HepG2 (cell line): Measurements from ENCODE around the gene NOTCH4. TPM values are rescaled to one million over a fixed set of nuclear protein-coding genes. Genes with fewer than 3 reads are reported as not detected.
A peak's percentile ranks its signal among the peaks of the same experiment; 100 is the strongest.

ENCODE experiments used
- CCDC6 ChIP-seq: sonication (generic); formaldehyde crosslinking; IDR thresholded peaks from 2 replicates; pipeline ENCODE4 v1.8.1; 2022; ENCODE audit warnings: mild to moderate bottlenecking, missing genetic modification reagents, moderate library complexity
- DR1 ChIP-seq: sonication (generic); formaldehyde crosslinking; IDR thresholded peaks from 2 replicates; pipeline ENCODE4 v1.8.0; 2021; ENCODE audit warnings: mild to moderate bottlenecking, missing genetic modification reagents, inconsistent platforms
- ELF1 ChIP-seq: sonication (generic); formaldehyde crosslinking; IDR thresholded peaks from 2 replicates; pipeline ENCODE4 v1.4.0; 2020; ENCODE audit warnings: missing genetic modification reagents
- FOXK2 ChIP-seq: fragments of 450-650 bp; IDR thresholded peaks from 2 replicates; pipeline ENCODE4 v1.6.1; 2016
- KLF13 ChIP-seq: sonication (generic); formaldehyde crosslinking; IDR thresholded peaks from 2 replicates; pipeline ENCODE4 v1.4.0; 2020; ENCODE audit warnings: mild to moderate bottlenecking, missing genetic modification reagents
- TCF7 ChIP-seq: sonication (generic); IDR thresholded peaks from 2 replicates; pipeline ENCODE4 v1.6.1; 2016; ENCODE audit warnings: antibody characterized with exemption, low read depth
- TOPORS ChIP-seq: sonication (generic); formaldehyde crosslinking; IDR thresholded peaks from 2 replicates; pipeline ENCODE4 v1.8.0; 2023; ENCODE audit warnings: mild to moderate bottlenecking, missing genetic modification reagents
- ZFY ChIP-seq: sonication (generic); formaldehyde crosslinking; IDR thresholded peaks from 2 replicates; pipeline ENCODE4 v1.4.0; 2020; ENCODE audit warnings: missing genetic modification reagents
- ZNF552 ChIP-seq: sonication (generic); formaldehyde crosslinking; IDR thresholded peaks from 2 replicates; pipeline ENCODE4 v1.9.0; 2022; ENCODE audit warnings: missing genetic modification reagents, mild to moderate bottlenecking, borderline replicate concordance
- polyA plus RNA-seq, 8 experiments: library from polyadenylated mRNA; depleted of rRNA in 3 of 8; stranded (reverse) in 7 of 8; unstranded in 1 of 8; fragments of >200 nt; fragmentation: Illumina TruSeq in 4 of 8; extraction: Trizol in 4 of 8; gene quantifications; 2 replicates each; pipeline versions ENCODE4 v1.2.1 to v1.2.3, GENCODE V29; 2011 to 2016; ENCODE audit warnings: low read depth in 4 of 8, missing spikeins in 1 of 8, mixed read lengths in 1 of 8; ENCODE audit not compliant: insufficient read depth in 1 of 8
- total RNA-seq, 5 experiments: library from RNA; depleted of rRNA; stranded (reverse); fragments of >200 nt; fragmentation: Illumina TruSeq; extraction: Trizol; gene quantifications; 2 replicates each; pipeline ENCODE4 v1.2.3, GENCODE V29; 2016; ENCODE audit warnings: low read depth in 1 of 5
- TF ChIP-seq, protein P1 (sequence below), 2 experiments: sonication (generic) in 1 of 2; formaldehyde crosslinking in 1 of 2; IDR thresholded peaks; 2 replicates each; pipeline versions ENCODE4 v1.4.0 to v1.6.1; 2016 to 2020; ENCODE audit warnings: borderline replicate concordance in 1 of 2, low read depth in 1 of 2, mild to moderate bottlenecking in 1 of 2, missing genetic modification reagents in 1 of 2
- TF ChIP-seq, protein P2 (sequence below): sonication (generic); formaldehyde crosslinking; IDR thresholded peaks from 2 replicates; pipeline ENCODE4 v1.5.1; 2020; ENCODE audit warnings: missing genetic modification reagents, mild to moderate bottlenecking, borderline replicate concordance
- TF ChIP-seq, protein P3 (sequence below): sonication (generic); formaldehyde crosslinking; IDR thresholded peaks from 2 replicates; pipeline ENCODE4 v1.4.0; 2020; ENCODE audit warnings: missing genetic modification reagents
- TF ChIP-seq, protein P4 (sequence below): sonication (generic); formaldehyde crosslinking; IDR thresholded peaks from 2 replicates; pipeline ENCODE4 v1.4.0; 2020; ENCODE audit warnings: missing genetic modification reagents
- TF ChIP-seq, protein P5 (sequence below): sonication (generic); formaldehyde crosslinking; IDR thresholded peaks from 2 replicates; pipeline ENCODE4 v1.9.0; 2021; ENCODE audit warnings: missing genetic modification reagents, borderline replicate concordance
- TF ChIP-seq, protein P6 (sequence below): sonication (generic); IDR thresholded peaks from 2 replicates; pipeline ENCODE4 v1.6.1; 2016; ENCODE audit warnings: low read depth, borderline replicate concordance

Gene NOTCH4
- total and polyA plus RNA-seq, 2 of the 13 experiments (the other 11 are each of a cell fraction or from before 2014, with no cell fraction given), result 0.51 to 0.83 TPM

DNA sequence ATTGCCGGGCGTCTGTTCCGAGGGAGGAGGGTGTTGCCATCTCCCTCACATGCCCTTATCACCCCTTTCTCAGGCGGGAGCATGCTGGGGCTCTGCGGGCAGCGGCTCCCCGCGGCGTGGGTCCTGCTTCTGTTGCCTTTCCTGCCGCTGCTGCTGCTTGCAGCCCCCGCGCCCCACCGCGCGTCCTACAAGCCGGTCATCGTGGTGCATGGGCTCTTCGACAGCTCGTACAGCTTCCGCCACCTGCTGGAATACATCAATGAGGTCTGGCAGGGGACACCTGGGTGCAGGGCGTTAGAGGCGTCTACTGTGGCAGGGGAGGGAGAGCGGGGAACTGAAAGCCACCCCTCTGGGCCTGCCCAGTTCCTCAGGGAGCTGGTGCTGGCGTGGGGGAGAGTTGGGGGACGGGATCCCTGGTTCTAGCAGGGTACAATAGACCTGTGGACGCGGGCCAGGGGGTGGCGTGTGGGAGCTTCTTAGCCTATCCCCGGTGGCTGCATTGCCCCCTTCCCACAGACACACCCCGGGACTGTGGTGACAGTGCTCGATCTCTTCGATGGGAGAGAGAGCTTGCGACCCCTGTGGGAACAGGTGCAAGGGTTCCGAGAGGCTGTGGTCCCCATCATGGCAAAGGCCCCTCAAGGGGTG is 69.2 kb downstream of the NOTCH4 start (continued):
- TF ChIP-seq, protein P1, sequence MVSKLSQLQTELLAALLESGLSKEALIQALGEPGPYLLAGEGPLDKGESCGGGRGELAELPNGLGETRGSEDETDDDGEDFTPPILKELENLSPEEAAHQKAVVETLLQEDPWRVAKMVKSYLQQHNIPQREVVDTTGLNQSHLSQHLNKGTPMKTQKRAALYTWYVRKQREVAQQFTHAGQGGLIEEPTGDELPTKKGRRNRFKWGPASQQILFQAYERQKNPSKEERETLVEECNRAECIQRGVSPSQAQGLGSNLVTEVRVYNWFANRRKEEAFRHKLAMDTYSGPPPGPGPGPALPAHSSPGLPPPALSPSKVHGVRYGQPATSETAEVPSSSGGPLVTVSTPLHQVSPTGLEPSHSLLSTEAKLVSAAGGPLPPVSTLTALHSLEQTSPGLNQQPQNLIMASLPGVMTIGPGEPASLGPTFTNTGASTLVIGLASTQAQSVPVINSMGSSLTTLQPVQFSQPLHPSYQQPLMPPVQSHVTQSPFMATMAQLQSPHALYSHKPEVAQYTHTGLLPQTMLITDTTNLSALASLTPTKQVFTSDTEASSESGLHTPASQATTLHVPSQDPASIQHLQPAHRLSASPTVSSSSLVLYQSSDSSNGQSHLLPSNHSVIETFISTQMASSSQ (IDR thresholded peaks at IDR 0.05; ENCODE audit: low read depth), result no peak
- TF ChIP-seq, protein P1 (CRISPR knock-in tag; IDR thresholded peaks at IDR 0.05; ENCODE audit: borderline replicate concordance), result no peak
- TF ChIP-seq ZNF552 (CRISPR knock-in tag), result peak; percentile 71
- TF ChIP-seq CCDC6 (CRISPR knock-in tag), result peak; percentile 85; the same call in 1 of the 2 replicates
- 0 out of 2 replicates have a peak, but pooled peaks have one; percentile 13 for TF ChIP-seq KLF13 (CRISPR knock-in tag)
- TF ChIP-seq, protein P2, sequence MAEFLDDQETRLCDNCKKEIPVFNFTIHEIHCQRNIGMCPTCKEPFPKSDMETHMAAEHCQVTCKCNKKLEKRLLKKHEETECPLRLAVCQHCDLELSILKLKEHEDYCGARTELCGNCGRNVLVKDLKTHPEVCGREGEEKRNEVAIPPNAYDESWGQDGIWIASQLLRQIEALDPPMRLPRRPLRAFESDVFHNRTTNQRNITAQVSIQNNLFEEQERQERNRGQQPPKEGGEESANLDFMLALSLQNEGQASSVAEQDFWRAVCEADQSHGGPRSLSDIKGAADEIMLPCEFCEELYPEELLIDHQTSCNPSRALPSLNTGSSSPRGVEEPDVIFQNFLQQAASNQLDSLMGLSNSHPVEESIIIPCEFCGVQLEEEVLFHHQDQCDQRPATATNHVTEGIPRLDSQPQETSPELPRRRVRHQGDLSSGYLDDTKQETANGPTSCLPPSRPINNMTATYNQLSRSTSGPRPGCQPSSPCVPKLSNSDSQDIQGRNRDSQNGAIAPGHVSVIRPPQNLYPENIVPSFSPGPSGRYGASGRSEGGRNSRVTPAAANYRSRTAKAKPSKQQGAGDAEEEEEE, result no peak; the same call in 1 of the 2 replicates
- TF ChIP-seq ZFY, result no peak
- TF ChIP-seq FOXK2, result no peak
- no peak for TF ChIP-seq TCF7
- TF ChIP-seq, protein P3, sequence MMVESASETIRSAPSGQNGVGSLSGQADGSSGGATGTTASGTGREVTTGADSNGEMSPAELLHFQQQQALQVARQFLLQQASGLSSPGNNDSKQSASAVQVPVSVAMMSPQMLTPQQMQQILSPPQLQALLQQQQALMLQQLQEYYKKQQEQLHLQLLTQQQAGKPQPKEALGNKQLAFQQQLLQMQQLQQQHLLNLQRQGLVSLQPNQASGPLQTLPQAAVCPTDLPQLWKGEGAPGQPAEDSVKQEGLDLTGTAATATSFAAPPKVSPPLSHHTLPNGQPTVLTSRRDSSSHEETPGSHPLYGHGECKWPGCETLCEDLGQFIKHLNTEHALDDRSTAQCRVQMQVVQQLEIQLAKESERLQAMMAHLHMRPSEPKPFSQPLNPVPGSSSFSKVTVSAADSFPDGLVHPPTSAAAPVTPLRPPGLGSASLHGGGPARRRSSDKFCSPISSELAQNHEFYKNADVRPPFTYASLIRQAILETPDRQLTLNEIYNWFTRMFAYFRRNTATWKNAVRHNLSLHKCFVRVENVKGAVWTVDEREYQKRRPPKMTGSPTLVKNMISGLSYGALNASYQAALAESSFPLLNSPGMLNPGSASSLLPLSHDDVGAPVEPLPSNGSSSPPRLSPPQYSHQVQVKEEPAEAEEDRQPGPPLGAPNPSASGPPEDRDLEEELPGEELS (CRISPR knock-in tag), result no peak
- TF ChIP-seq, protein P4, sequence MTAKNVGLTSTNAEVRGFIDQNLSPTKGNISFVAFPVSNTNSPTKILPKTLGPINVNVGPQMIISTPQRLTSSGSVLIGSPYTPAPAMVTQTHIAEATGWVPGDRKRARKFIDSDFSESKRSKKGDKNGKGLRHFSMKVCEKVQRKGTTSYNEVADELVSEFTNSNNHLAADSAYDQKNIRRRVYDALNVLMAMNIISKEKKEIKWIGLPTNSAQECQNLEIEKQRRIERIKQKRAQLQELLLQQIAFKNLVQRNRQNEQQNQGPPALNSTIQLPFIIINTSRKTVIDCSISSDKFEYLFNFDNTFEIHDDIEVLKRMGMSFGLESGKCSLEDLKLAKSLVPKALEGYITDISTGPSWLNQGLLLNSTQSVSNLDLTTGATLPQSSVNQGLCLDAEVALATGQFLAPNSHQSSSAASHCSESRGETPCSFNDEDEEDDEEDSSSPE (CRISPR knock-in tag), result no peak; the same call in 1 of the 2 replicates
- TF ChIP-seq, protein P5, sequence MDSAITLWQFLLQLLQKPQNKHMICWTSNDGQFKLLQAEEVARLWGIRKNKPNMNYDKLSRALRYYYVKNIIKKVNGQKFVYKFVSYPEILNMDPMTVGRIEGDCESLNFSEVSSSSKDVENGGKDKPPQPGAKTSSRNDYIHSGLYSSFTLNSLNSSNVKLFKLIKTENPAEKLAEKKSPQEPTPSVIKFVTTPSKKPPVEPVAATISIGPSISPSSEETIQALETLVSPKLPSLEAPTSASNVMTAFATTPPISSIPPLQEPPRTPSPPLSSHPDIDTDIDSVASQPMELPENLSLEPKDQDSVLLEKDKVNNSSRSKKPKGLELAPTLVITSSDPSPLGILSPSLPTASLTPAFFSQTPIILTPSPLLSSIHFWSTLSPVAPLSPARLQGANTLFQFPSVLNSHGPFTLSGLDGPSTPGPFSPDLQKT (CRISPR knock-in tag), result no peak
- no peak for TF ChIP-seq TOPORS
- TF ChIP-seq ELF1 (CRISPR knock-in tag), result no peak
- TF ChIP-seq, protein P6, sequence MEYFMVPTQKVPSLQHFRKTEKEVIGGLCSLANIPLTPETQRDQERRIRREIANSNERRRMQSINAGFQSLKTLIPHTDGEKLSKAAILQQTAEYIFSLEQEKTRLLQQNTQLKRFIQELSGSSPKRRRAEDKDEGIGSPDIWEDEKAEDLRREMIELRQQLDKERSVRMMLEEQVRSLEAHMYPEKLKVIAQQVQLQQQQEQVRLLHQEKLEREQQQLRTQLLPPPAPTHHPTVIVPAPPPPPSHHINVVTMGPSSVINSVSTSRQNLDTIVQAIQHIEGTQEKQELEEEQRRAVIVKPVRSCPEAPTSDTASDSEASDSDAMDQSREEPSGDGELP, result peak; percentile 66; the same call in 1 of the 2 replicates
- no peak for TF ChIP-seq DR1 (CRISPR knock-in tag)
